Natural killer cell (primary cell): ENCODE measurements around the gene RRBP1. TPM values are rescaled to one million over a fixed set of nuclear protein-coding genes. Genes with fewer than 3 reads are reported as not detected.

Experiments
- ATAC-seq, 3 donors: fragments of 150-1000 bp in 2 of 3; fragments of 200-7000 bp in 1 of 3; cut with Tn5 transposase; 1 replicate in 1 of 3; 2 replicates in 2 of 3; pipeline ENCODE4 v1.10.0; 2021; ENCODE audit warnings: mild to moderate bottlenecking in 2 of 3, moderate library complexity in 2 of 3
- DNase-seq, 2 donors: peaks; one replicate each; pipeline versions ENCODE4 v3.0.0 to v3.0.0-alpha.2; 2013 to 2021; ENCODE audit warnings: mixed read lengths in 1 of 2
- H3K27ac ChIP-seq: one replicate; pipeline ENCODE4 v1.5.1; 2013; ENCODE audit warnings: mild to moderate bottlenecking, low read length
- H3K27me3 ChIP-seq: one replicate; pipeline ENCODE4 v1.6.1; 2013; ENCODE audit warnings: low read length; ENCODE audit not compliant: control insufficient read depth, insufficient read depth
- H3K36me3 ChIP-seq: one replicate; pipeline ENCODE4 v1.6.1; 2013; ENCODE audit warnings: low read length; ENCODE audit not compliant: control insufficient read depth, insufficient read depth
- H3K4me1 ChIP-seq: one replicate; pipeline ENCODE4 v1.6.1; 2013; ENCODE audit warnings: low read length; ENCODE audit not compliant: control insufficient read depth, insufficient read depth
- H3K4me3 ChIP-seq: one replicate; pipeline ENCODE4 v1.5.1; 2013; ENCODE audit warnings: low read length
- H3K9me3 ChIP-seq: one replicate; pipeline ENCODE4 v1.6.1; 2013; ENCODE audit warnings: low read length; ENCODE audit not compliant: control insufficient read depth, insufficient read depth
- H3K27ac Mint-ChIP-seq, 2 donors: one replicate each; pipeline ENCODE4 v1.8.0; 2022; ENCODE audit warnings: mild to moderate bottlenecking in 2 of 2, mixed read lengths in 2 of 2, moderate library complexity in 1 of 2
- H3K27me3 Mint-ChIP-seq, 2 donors: one replicate each; pipeline ENCODE4 v1.8.0; 2022; ENCODE audit warnings: low read depth in 2 of 2, mixed read lengths in 2 of 2
- H3K36me3 Mint-ChIP-seq: one replicate; pipeline ENCODE4 v1.8.0; 2022; ENCODE audit warnings: mixed read lengths
- H3K4me1 Mint-ChIP-seq, 2 donors: one replicate each; pipeline ENCODE4 v1.8.0; 2022; ENCODE audit warnings: mixed read lengths in 2 of 2
- H3K4me3 Mint-ChIP-seq: one replicate; pipeline ENCODE4 v1.8.0; 2022; ENCODE audit warnings: mild to moderate bottlenecking, moderate library complexity, mixed read lengths
- H3K9me3 Mint-ChIP-seq, 2 donors: one replicate each; pipeline ENCODE4 v1.8.0; 2022; ENCODE audit warnings: mixed read lengths in 2 of 2
- CTCF ChIP-seq: fragments of 200-600 bp; IDR thresholded peaks from one replicate; pipeline ENCODE4 v1.8.0; 2022; ENCODE audit warnings: antibody characterized with exemption
- WGBS: methylation state at CpG from one replicate; pipeline ENCODE4 v1.1.7; 2013; ENCODE audit warnings: missing lambda C conversion rate; ENCODE audit not compliant: insufficient coverage; 5-methylcytosine and 5-hydroxymethylcytosine counted together
- intact Hi-C: fragments of 100-400 bp; cut with micrococcal nuclease; formaldehyde crosslinking; loops from one replicate; pipeline ENCODE4 v1.14.2; 2022
- total RNA-seq, 4 donors: library from RNA; stranded (reverse); fragments of 120-200 nt in 1 of 4; gene quantifications; one replicate each; pipeline versions ENCODE4 v1.2.3 to v1.2.4, GENCODE V29; 2013 to 2022

RRBP1 gene
- total RNA-seq, 3 donors from 2014 or later (not counting 1 experiment from before 2014, with no cell fraction given), result 88.3 to 95.4 (median 90.1) TPM

GRCh38 chr20:17634661-17635331, 47.2 kb downstream of the RRBP1 start:
- Histone ChIP-seq H3K9me3 (no peaks in the 10 kb centered on the region), H3K27ac (no peak overlapping the region), H3K36me3 (peaks cover 49% of the 10 kb centered on the region), H3K4me3 (no peak overlapping the region), H3K27me3 (no peaks in the 10 kb centered on the region), H3K4me1 (peaks cover 9% of the 10 kb centered on the region)
- no peak for DNase-seq
- WGBS, result 37% methylated on average over 13 of the region's 13 CpGs
- ATAC-seq, result no peak
- Mint-ChIP-seq H3K9me3 (no peaks in the 10 kb centered on the region), H3K4me1 (no peaks in the 10 kb centered on the region), H3K27ac (no peak overlapping the region), H3K4me3 (no peak overlapping the region), H3K36me3 (no peaks in the 10 kb centered on the region), H3K27me3 (no peaks in the 10 kb centered on the region)
- TF ChIP-seq CTCF, result no peak
- intact Hi-C loops, result no loop called here

- Histone ChIP-seq H3K27me3 (no peaks in the 10 kb centered on the region), H3K27ac (no peak overlapping the region), H3K9me3 (no peaks in the 10 kb centered on the region), H3K4me3 (no peak overlapping the region), H3K36me3 (peaks cover 56% of the 10 kb centered on the region), H3K4me1 (peaks cover 9% of the 10 kb centered on the region)
- H3K27ac Mint-ChIP-seq, result no peak overlapping the region
- H3K36me3 Mint-ChIP-seq, result no peaks in the 10 kb centered on the region
- H3K4me1 Mint-ChIP-seq, result no peaks in the 10 kb centered on the region
- ATAC-seq (no peak), DNase-seq (no peak)
- no peak overlapping the region for H3K4me3 Mint-ChIP-seq
- 92% methylated on average over 18 of the region's 18 CpGs for WGBS
- TF ChIP-seq CTCF, result no peak
- intact Hi-C loops, result no loop called here
- no peaks in the 10 kb centered on the region for H3K27me3 Mint-ChIP-seq
- no peaks in the 10 kb centered on the region for H3K9me3 Mint-ChIP-seq
Observed at GRCh38 chr20:17633850-17634500, 48.1 kb downstream of the RRBP1 start.

GRCh38 chr20:17633221-17633849, 48.7 kb downstream of the RRBP1 start:
- H3K36me3 Mint-ChIP-seq, result no peaks in the 10 kb centered on the region
- no peak overlapping the region for H3K27ac Mint-ChIP-seq
- Histone ChIP-seq H3K4me3 (no peak overlapping the region), H3K9me3 (no peaks in the 10 kb centered on the region), H3K36me3 (peaks cover 55% of the 10 kb centered on the region), H3K4me1 (peaks cover 9% of the 10 kb centered on the region), H3K27me3 (no peaks in the 10 kb centered on the region), H3K27ac (no peak overlapping the region)
- DNase-seq, result no peak
- 96% methylated on average over 13 of the region's 13 CpGs for WGBS
- no peak for ATAC-seq
- no peak for TF ChIP-seq CTCF
- intact Hi-C loops, result no loop called here
- no peaks in the 10 kb centered on the region for H3K9me3 Mint-ChIP-seq
- no peak overlapping the region for H3K4me3 Mint-ChIP-seq
- no peaks in the 10 kb centered on the region for H3K27me3 Mint-ChIP-seq
- peaks cover 0 to 4% of the 10 kb centered on the region in 2 donors for H3K4me1 Mint-ChIP-seq
